GM12892 (cell line): ENCODE measurements around the gene DNAH10.

Source experiments
- POLR2A ChIP-seq: IDR thresholded peaks from 2 replicates; pipeline ENCODE4 v1.6.1; 2011; ENCODE audit warnings: low read depth, low read length, control low read depth
- POLR2AphosphoS5 ChIP-seq: IDR thresholded peaks from 2 replicates; pipeline ENCODE4 v1.6.1; 2011; ENCODE audit warnings: low read depth, low read length, control low read depth

DNA sequence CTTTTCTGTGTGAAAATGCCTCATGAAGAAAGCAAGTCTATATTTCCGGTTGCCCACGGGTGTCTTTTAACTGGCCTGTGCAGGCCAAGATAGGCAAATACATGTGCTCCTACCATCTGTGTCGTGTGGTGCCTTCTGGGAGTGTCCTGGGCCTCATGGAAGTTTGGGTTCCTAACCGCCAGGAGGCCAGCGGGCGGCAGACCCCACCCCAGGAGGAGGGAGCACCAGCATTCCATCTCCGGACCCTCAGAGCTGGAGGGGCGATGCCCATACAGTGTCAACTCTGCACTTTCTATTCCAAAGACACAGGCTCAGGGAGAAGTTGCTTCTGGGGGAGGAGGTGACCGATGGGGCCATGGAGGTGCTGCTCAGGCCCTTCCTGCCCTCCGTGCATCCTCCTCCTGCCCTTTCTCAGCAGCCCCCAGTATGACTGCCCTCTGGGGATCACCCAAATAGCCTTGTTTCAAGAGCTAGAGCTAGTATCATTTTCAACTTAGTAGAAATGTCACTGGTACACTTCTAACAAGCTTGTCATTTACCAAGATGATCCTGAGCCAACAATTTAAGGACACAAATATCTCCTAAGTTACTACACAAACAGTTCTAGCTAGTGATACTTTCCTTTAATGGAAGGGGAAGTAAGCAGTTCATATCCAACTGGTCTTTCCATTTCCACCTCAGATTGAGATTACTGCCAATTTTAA is 192.7 kb downstream of the DNAH10 start:
- TF ChIP-seq POLR2A = no peak
- TF ChIP-seq POLR2AphosphoS5 = no peak
